Measurements from ENCODE around the gene VWA5B1.

The VWA5B1 gene

DNA sequence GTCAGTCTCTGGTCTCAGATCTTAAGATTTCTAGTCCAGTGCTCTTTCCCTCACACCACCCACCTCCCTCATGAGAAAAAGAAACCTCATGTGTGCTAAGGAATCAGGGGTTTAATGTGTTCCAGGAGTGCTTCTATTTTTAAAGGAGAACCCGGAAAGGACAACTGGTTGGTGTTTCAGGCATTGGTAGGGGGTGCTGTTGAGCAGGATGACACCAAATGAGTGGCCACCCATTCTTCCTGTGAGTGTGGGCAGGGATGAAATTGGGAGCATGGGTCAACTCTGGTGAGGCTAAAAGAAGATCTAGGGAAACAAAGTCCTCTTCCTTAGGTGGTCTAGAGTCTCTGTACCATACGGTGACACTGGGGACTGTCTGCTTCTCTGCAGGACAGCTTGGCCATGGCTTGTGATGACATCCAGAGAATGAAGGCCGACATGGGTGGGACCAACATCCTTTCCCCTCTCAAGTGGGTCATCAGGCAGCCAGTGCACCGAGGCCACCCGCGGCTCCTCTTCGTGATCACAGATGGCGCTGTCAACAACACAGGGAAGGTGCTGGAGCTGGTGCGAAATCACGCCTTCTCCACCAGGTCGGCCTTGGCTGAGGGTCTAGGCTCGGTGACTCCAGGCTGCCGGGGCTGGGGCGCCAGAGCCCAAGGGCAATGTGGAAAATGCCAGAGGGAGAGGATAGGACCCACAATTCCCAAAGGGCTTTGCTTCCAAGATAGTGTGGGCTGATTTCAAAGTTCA is 39.3 kb downstream of the VWA5B1 start:
- Histone ChIP-seq H3K27me3 (ENCODE audit: control insufficient read depth, insufficient read depth, low read length, poor library complexity, severe bottlenecking) (no peaks in the 10 kb centered on the region), H3K4me1 (ENCODE audit: control insufficient read depth, insufficient read depth, low read length) (no peaks in the 10 kb centered on the region), H3K27ac (ENCODE audit: insufficient read depth, low read depth, low read length, poor library complexity, severe bottlenecking) (no peak overlapping the region), H3K9me3 (ENCODE audit: control insufficient read depth, low read length) (no peaks in the 10 kb centered on the region), H3K4me3 (ENCODE audit: insufficient read depth, low read depth, low read length) (no peak overlapping the region), H3K36me3 (ENCODE audit: control insufficient read depth, insufficient read depth, low read length) (no peaks in the 10 kb centered on the region)
- 88 to 93% methylated on average over 14 of the region's 14 CpGs for WGBS, 2 experiments

DNA sequence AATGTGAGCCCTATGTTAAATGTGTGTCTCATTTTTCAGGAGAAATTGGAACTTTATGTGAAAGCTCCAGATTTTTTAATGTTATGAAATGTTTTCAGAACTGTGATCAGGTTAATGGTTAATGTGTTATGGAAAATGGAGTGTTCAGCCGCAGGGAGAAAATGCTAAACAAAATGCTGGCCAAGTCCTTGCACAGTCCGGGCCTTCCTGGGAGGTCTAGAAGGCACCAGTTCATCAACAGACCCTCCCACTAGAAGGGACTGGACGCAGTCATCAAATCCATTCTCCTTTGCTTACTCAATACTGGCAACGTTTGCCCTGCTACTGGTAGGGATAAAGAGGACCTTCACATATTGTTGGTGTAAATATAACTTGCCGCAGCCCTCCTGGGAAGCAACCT is 43.4 kb downstream of the VWA5B1 start:
- Histone ChIP-seq H3K27ac (ENCODE audit: insufficient read depth, low read depth, low read length, poor library complexity, severe bottlenecking) (no peak overlapping the region), H3K27me3 (ENCODE audit: control insufficient read depth, insufficient read depth, low read length, poor library complexity, severe bottlenecking) (no peaks in the 10 kb centered on the region)
- 72 to 76% methylated on average over 5 of the region's 5 CpGs for WGBS, 2 experiments

DNA sequence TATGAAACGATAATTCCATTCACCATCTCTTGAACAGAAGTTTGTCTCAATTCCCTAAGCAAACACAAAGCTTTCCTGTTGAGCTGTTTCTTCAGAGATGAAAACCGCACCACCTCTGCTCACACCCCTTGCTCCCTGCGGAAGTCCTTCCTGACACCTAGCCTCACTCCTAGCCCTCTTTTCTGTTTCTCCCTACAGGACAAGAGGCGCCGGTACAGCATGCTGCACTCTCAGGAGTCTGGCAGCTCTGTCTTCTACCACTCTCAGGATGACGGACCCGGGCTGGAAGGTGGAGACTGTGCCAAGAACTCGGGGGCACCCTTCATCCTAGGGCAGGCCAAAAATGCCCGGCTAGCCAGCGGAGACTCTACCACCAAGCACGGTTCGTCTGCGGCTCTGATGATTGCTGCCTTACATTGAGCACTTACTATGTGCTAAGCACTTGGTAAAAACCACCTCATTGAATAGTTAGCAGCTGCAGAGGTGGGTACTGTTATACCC is 45.5 kb downstream of the VWA5B1 start:
- Histone ChIP-seq H3K4me3 (ENCODE audit: insufficient read depth, low read depth, low read length) (no peak overlapping the region), H3K27me3 (ENCODE audit: control insufficient read depth, insufficient read depth, low read length, poor library complexity, severe bottlenecking) (no peaks in the 10 kb centered on the region), H3K9me3 (ENCODE audit: control insufficient read depth, low read length) (no peaks in the 10 kb centered on the region), H3K36me3 (ENCODE audit: control insufficient read depth, insufficient read depth, low read length) (no peaks in the 10 kb centered on the region), H3K27ac (ENCODE audit: insufficient read depth, low read depth, low read length, poor library complexity, severe bottlenecking) (no peak overlapping the region), H3K4me1 (ENCODE audit: control insufficient read depth, insufficient read depth, low read length) (peaks cover 8% of the 10 kb centered on the region)
- 92 to 93% methylated on average over 13 of the region's 13 CpGs for WGBS, 2 experiments

More for the DNA sequence above, 43.4 kb downstream of the VWA5B1 start:
- Histone ChIP-seq H3K36me3 (ENCODE audit: control insufficient read depth, insufficient read depth, low read length) (no peaks in the 10 kb centered on the region), H3K4me1 (ENCODE audit: control insufficient read depth, insufficient read depth, low read length) (no peaks in the 10 kb centered on the region), H3K4me3 (ENCODE audit: insufficient read depth, low read depth, low read length) (no peak overlapping the region), H3K9me3 (ENCODE audit: control insufficient read depth, low read length) (no peaks in the 10 kb centered on the region)

DNA sequence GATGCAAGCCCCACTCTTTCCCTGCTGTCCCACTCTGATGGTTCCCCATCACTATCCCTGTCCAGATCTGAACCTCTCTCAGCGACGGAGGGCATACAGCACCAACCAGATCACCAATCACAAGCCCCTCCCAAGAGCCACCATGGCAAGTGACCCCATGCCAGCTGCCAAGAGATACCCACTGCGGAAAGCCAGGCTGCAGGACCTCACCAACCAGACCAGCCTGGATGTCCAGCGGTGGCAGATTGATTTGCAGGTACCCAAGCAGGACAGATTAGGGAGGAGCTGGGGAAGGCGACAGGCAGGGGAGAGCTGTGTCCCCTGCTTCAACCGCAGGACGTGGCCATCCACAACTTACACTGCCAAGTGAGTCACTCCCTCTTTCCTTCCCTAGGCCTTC is 46.9 kb downstream of the VWA5B1 start:
- H3K4me1 ChIP-seq (ENCODE audit: control insufficient read depth, insufficient read depth, low read length), result peaks cover 8% of the 10 kb centered on the region

DNA sequence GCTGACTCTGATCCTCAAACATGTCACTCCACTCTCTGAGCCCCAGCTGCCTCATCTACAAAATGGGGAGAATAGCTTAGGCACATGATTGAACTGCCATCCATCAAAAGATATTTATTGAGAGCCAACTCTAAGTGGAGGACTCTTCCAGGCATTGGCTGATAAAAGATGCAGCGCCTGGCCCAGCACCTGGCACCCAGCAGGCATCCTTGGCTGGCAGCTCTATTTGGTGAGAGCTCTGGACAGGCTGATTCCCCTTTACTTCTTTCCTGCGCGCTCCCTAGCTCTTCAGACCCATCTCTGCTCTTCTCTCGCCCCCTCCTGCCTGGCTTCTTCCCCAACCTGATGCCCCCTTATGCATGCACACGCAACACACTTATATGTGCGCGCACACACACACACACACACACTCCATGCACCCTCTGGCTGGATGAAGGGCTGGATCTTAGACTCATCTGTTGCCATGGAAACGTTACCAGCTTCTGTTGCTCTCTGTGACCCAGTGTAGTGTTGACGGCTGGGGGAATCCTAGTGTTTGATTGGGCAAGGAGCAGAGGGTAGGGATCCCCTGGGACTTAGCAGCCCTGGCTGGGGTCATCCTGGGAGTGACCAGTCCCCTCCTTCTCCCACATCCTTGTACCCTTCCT is 49.3 kb downstream of the VWA5B1 start:
- no peaks in the 10 kb centered on the region for H3K9me3 ChIP-seq (ENCODE audit: control insufficient read depth, low read length)
- no peaks in the 10 kb centered on the region for H3K36me3 ChIP-seq (ENCODE audit: control insufficient read depth, insufficient read depth, low read length)
- 70 to 78% methylated on average over 9 of the region's 9 CpGs for WGBS, 2 experiments
- peaks cover 12% of the 10 kb centered on the region for H3K27me3 ChIP-seq (ENCODE audit: control insufficient read depth, insufficient read depth, low read length, poor library complexity, severe bottlenecking)
- H3K4me1 ChIP-seq (ENCODE audit: control insufficient read depth, insufficient read depth, low read length), result peaks cover 8% of the 10 kb centered on the region
- no peak overlapping the region for H3K4me3 ChIP-seq (ENCODE audit: insufficient read depth, low read depth, low read length)
- H3K27ac ChIP-seq (ENCODE audit: insufficient read depth, low read depth, low read length, poor library complexity, severe bottlenecking), result no peak overlapping the region

More for the DNA sequence above, 46.9 kb downstream of the VWA5B1 start:
- WGBS, 2 experiments, result 87 to 89% methylated on average over 7 of the region's 7 CpGs
- Histone ChIP-seq H3K27ac (ENCODE audit: insufficient read depth, low read depth, low read length, poor library complexity, severe bottlenecking) (no peak overlapping the region), H3K27me3 (ENCODE audit: control insufficient read depth, insufficient read depth, low read length, poor library complexity, severe bottlenecking) (peaks cover 5% of the 10 kb centered on the region), H3K9me3 (ENCODE audit: control insufficient read depth, low read length) (no peaks in the 10 kb centered on the region), H3K4me3 (ENCODE audit: insufficient read depth, low read depth, low read length) (no peak overlapping the region), H3K36me3 (ENCODE audit: control insufficient read depth, insufficient read depth, low read length) (no peaks in the 10 kb centered on the region)

DNA sequence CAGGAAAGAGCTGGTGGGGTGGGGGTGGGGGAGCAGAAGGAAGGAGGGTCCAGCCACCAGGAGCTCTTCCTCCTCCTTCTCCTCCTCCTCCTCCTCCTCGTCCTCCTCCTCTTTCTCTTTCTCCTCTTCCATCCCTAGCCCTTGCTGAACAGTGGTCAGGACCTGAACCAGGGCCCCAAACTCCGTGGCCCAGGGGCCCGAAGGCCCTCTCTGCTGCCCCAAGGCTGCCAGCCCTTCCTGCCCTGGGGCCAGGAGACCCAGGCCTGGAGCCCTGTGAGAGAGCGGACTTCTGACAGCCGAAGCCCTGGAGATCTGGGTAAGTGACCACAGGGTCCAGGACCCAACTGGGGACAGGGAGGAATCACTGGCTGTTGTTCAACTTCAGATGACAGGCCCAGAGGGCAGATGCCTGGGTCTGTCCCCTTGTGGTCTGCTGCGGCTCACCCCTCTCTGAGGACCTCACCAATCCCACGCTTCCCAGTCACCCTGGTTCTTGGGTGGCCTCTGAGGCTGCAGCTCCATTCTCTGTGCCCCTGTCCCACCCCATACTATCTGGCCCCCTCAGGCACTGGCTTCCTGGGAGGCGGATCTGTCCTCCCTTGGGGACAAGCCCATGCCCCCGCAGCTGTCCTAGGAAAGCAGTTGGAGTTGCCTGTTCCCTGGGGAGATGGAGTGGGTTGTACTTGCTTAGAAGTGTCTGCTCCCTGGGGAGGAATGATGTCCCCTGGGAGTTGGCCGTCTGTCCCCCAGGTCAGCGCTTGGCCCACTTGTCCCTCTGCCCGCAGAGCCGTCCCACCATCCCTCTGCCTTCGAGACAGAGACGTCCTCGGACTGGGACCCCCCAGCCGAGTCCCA is 51.8 kb downstream of the VWA5B1 start:
- Histone ChIP-seq H3K4me3 (ENCODE audit: insufficient read depth, low read depth, low read length) (peak overlapping the region; percentile 29), H3K4me1 (ENCODE audit: control insufficient read depth, insufficient read depth, low read length) (peaks cover 8% of the 10 kb centered on the region), H3K36me3 (ENCODE audit: control insufficient read depth, insufficient read depth, low read length) (no peaks in the 10 kb centered on the region), H3K9me3 (ENCODE audit: control insufficient read depth, low read length) (no peaks in the 10 kb centered on the region), H3K27me3 (ENCODE audit: control insufficient read depth, insufficient read depth, low read length, poor library complexity, severe bottlenecking) (peaks cover 12% of the 10 kb centered on the region), H3K27ac (ENCODE audit: insufficient read depth, low read depth, low read length, poor library complexity, severe bottlenecking) (no peak overlapping the region)
- 78 to 80% methylated on average over 17 of the region's 17 CpGs for WGBS, 2 experiments

DNA sequence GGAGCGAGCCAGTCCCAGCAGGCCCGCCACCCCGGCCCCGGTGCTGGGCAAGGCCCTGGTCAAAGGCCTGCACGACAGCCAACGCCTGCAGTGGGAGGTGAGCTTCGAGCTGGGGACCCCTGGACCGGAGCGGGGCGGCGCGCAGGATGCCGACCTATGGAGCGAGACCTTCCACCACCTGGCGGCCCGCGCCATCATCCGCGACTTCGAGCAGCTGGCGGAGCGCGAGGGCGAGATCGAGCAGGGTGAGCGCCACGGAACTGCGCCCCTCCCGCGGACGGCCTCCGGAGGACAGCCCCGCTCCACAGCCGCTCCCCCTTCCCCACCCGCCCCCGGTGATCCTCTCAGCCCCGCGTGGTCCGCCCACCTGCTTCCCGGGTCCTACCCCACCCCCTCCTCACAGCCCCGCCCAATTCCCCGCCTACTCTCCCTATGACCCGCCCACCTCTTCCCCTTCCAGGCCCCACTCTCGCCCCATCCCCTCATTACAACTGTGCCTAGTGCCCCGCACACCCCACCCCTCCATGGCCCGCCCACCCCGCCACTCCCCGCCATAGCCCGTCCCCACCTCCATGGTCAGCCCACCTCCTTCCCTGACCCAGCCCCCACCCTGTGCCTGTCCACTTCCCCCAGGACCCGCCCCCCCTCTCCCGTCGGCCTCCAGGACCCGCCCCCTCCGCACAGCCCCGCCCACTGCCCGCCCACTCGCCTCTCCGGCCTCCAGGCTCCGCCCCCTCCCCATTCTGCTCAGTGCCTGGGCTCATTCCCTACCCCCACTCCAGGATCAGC is 52.7 kb downstream of the VWA5B1 start:
- peak overlapping the region; percentile 29 for H3K4me3 ChIP-seq (ENCODE audit: insufficient read depth, low read depth, low read length)
- no peaks in the 10 kb centered on the region for H3K36me3 ChIP-seq (ENCODE audit: control insufficient read depth, insufficient read depth, low read length)
- H3K27me3 ChIP-seq (ENCODE audit: control insufficient read depth, insufficient read depth, low read length, poor library complexity, severe bottlenecking), result peaks cover 12% of the 10 kb centered on the region
- WGBS, 2 experiments, result 28 to 31% methylated on average over 50 to 56 of the region's 59 CpGs
- H3K9me3 ChIP-seq (ENCODE audit: control insufficient read depth, low read length), result no peaks in the 10 kb centered on the region
- H3K4me1 ChIP-seq (ENCODE audit: control insufficient read depth, insufficient read depth, low read length), result peaks cover 8% of the 10 kb centered on the region
- no peak overlapping the region for H3K27ac ChIP-seq (ENCODE audit: insufficient read depth, low read depth, low read length, poor library complexity, severe bottlenecking)

DNA sequence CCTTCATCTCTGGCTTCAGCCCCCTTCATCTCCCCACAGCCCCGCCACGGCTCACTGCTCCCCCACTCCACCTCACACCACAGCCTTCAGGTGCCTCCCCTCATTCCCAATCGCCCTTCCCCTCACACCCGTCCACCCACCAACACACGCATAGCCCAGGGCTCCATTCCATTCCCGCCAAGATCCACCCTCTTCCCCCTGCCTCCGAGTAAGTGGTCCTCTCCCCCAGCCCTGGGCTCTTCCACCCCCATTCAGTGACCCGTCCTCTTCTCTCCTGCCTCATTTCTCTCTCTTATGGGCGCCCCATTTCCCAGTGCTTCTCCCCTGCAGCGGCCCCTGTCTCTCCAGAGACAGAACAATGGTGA is 53.2 kb downstream of the VWA5B1 start:
- 56 to 62% methylated on average over 10 of the region's 10 CpGs for WGBS, 2 experiments
- Histone ChIP-seq H3K9me3 (ENCODE audit: control insufficient read depth, low read length) (no peaks in the 10 kb centered on the region), H3K4me1 (ENCODE audit: control insufficient read depth, insufficient read depth, low read length) (peaks cover 8% of the 10 kb centered on the region), H3K36me3 (ENCODE audit: control insufficient read depth, insufficient read depth, low read length) (no peaks in the 10 kb centered on the region), H3K27me3 (ENCODE audit: control insufficient read depth, insufficient read depth, low read length, poor library complexity, severe bottlenecking) (peaks cover 12% of the 10 kb centered on the region), H3K4me3 (ENCODE audit: insufficient read depth, low read depth, low read length) (peak overlapping the region; percentile 6), H3K27ac (ENCODE audit: insufficient read depth, low read depth, low read length, poor library complexity, severe bottlenecking) (no peak overlapping the region)

DNA sequence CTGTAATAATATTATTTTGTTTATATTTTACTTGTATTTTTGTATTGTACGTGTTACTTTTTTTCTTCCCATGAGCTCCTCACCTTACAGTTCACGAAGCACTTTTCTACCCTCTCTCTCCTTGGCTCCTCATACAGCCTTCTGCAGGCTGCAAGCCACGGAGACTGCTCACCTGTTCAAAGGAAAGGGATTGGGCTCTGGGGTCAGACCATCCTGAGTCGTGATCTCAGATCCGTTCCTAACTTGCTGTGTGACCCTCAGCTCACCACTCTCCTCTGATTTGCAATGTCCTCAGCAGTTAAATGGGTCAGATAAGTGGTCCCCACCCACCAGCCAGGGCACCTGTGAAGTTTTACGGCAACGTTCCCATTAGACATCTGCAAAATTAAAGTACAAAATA is 54.1 kb downstream of the VWA5B1 start:
- H3K4me1 ChIP-seq (ENCODE audit: control insufficient read depth, insufficient read depth, low read length), result peaks cover 6% of the 10 kb centered on the region
- peaks cover 12% of the 10 kb centered on the region for H3K27me3 ChIP-seq (ENCODE audit: control insufficient read depth, insufficient read depth, low read length, poor library complexity, severe bottlenecking)

More for the DNA sequence above, 54.1 kb downstream of the VWA5B1 start:
- 77 to 79% methylated on average over 6 to 7 of the region's 7 CpGs for WGBS, 2 experiments
- H3K4me3 ChIP-seq (ENCODE audit: insufficient read depth, low read depth, low read length), result no peak overlapping the region
- no peak overlapping the region for H3K27ac ChIP-seq (ENCODE audit: insufficient read depth, low read depth, low read length, poor library complexity, severe bottlenecking)
- H3K9me3 ChIP-seq (ENCODE audit: control insufficient read depth, low read length), result no peaks in the 10 kb centered on the region
- no peaks in the 10 kb centered on the region for H3K36me3 ChIP-seq (ENCODE audit: control insufficient read depth, insufficient read depth, low read length)
